K562 (cell line): Measurements from ENCODE around the gene SLC6A13. TPM values are rescaled to one million over a fixed set of nuclear protein-coding genes. Genes with fewer than 3 reads are reported as not detected.

Experiments used
- ATAC-seq: fragments of 200-7000 bp; cut with Tn5 transposase; 3 replicates; pipeline ENCODE4 v1.9.1; 2020; ENCODE audit warnings: moderate library complexity
- BruUV-seq: library from RNA; stranded (reverse); fragments of 400-500 nt; replicated peaks from 2 replicates; lab custom pipeline; 2021; lab: Mats Ljungman, UMichigan
- CTCF ChIA-PET: fragments of 300-600 bp; formaldehyde crosslinking; extraction: SDS; loops from one replicate; lab custom pipeline; 2021; ENCODE audit warnings: low intra/inter-chr PET ratio; lab: Yijun Ruan, JAX
- POLR2A ChIA-PET: fragments of 300-600, 350-650 bp; sonication (Branson Sonifier 250); formaldehyde crosslinking; extraction: SDS; loops from one replicate; lab custom pipeline; 2021; ENCODE audit warnings: antibody characterized with exemption, inconsistent platforms; lab: Yijun Ruan, JAX
- DNase-seq, 4 experiments: peaks; one replicate each; pipeline versions ENCODE4 v3.0.0 to v3.0.0-alpha.2; 2011 to 2018; ENCODE audit warnings: low spot score in 3 of 4, mixed read lengths in 3 of 4; ENCODE audit errors: extremely low read depth in 1 of 4
- FAIRE-seq: peaks from 2 replicates; lab custom pipeline; 2011; peaks lifted over from hg19 to GRCh38; lab: Jason Lieb, UNC
- H2AFZ ChIP-seq: 2 replicates; pipeline ENCODE4 v1.6.0; 2011; ENCODE audit warnings: low read depth, low read length, control low read depth, inconsistent platforms
- H3K27ac ChIP-seq: fragments of 200-600 bp; 3 replicates; pipeline ENCODE4 v1.8.0; 2011; ENCODE audit warnings: low read depth, mild to moderate bottlenecking, control low read depth, inconsistent platforms, low read length, moderate library complexity, mixed read lengths; ENCODE audit errors: extremely low read depth
- H3K27me3 ChIP-seq, 2 experiments: fragments of 300-600 bp in 1 of 2; 2 replicates in 1 of 2; 3 replicates in 1 of 2; pipeline versions ENCODE4 v1.6.0 to v1.8.0; 2011; ENCODE audit warnings: inconsistent platforms in 2 of 2, low read length in 2 of 2, mild to moderate bottlenecking in 1 of 2, mixed read lengths in 1 of 2, moderate library complexity in 1 of 2; ENCODE audit not compliant: control insufficient read depth in 2 of 2, insufficient read depth in 2 of 2
- H3K36me3 ChIP-seq: fragments of 300-600 bp; 3 replicates; pipeline ENCODE4 v1.8.0; 2011; ENCODE audit warnings: mild to moderate bottlenecking, low read length, inconsistent platforms; ENCODE audit not compliant: control insufficient read depth, insufficient read depth
- H3K4me1 ChIP-seq, 2 experiments: fragments of 200-600 bp in 1 of 2; replicated peaks in 1 of 2; 2 replicates in 1 of 2; 3 replicates in 1 of 2; pipeline versions ENCODE4 v1.5.1 to v1.8.0; 2011; ENCODE audit warnings: inconsistent platforms in 2 of 2, low read length in 2 of 2, mild to moderate bottlenecking in 1 of 2, mixed read lengths in 1 of 2, moderate library complexity in 1 of 2; ENCODE audit not compliant: control insufficient read depth in 2 of 2, insufficient read depth in 2 of 2
- H3K4me2 ChIP-seq: 2 replicates; pipeline ENCODE4 v1.6.1; 2011; ENCODE audit warnings: low read length, control low read depth, inconsistent platforms, mixed read lengths; ENCODE audit not compliant: insufficient read depth
- H3K4me3 ChIP-seq: fragments of 200-600 bp; sonication (generic), shearing (Covaris generic); 2 replicates; pipeline ENCODE4 v1.5.1; 2016; ENCODE audit warnings: control low read depth, inconsistent platforms
- H3K79me2 ChIP-seq: fragments of 200-600 bp; 3 replicates; pipeline ENCODE4 v1.8.0; 2011; ENCODE audit warnings: low read length, inconsistent platforms; ENCODE audit not compliant: control insufficient read depth, insufficient read depth
- H3K9ac ChIP-seq, 2 experiments: 2 replicates each; pipeline versions ENCODE4 v1.6.0 to v1.6.1; 2011; ENCODE audit warnings: low read depth in 2 of 2, low read length in 2 of 2, control low read depth in 1 of 2, inconsistent platforms in 1 of 2, mild to moderate bottlenecking in 1 of 2, mixed read lengths in 1 of 2; ENCODE audit not compliant: insufficient read depth in 1 of 2
- H3K9me1 ChIP-seq: one replicate; pipeline ENCODE4 v1.6.0; 2011; ENCODE audit warnings: inconsistent platforms, mild to moderate bottlenecking, low read length, moderate library complexity; ENCODE audit not compliant: control insufficient read depth, insufficient read depth
- H3K9me3 ChIP-seq: replicated peaks from 2 replicates; pipeline ENCODE4 v1.5.1; 2011; ENCODE audit warnings: low read depth, low read length, inconsistent platforms; ENCODE audit not compliant: control insufficient read depth, insufficient read depth
- H4K20me1 ChIP-seq: replicated peaks from 2 replicates; pipeline ENCODE4 v1.6.1; 2011; ENCODE audit warnings: low read length, inconsistent platforms, mixed read lengths; ENCODE audit not compliant: control insufficient read depth, insufficient read depth
- ADNP ChIP-seq: fragments of 200-800 bp; sonication (Bioruptor generic); IDR thresholded peaks from 2 replicates; pipeline ENCODE4 v1.6.1; 2016; ENCODE audit warnings: missing genetic modification characterization, missing compliant biosample characterization
- CBX5 ChIP-seq: IDR thresholded peaks from 2 replicates; pipeline ENCODE4 v1.6.1; 2014; ENCODE audit warnings: low read depth, borderline replicate concordance
- ELF4 ChIP-seq: fragments of 450-650 bp; formaldehyde crosslinking; IDR thresholded peaks from 2 replicates; pipeline ENCODE4 v1.4.0; 2022; ENCODE audit warnings: missing genetic modification characterization
- HDAC1 ChIP-seq, 2 experiments: fragments of 450-650 bp; IDR thresholded peaks; 2 replicates each; pipeline ENCODE4 v1.6.1; 2016 to 2017; ENCODE audit warnings: inconsistent platforms in 1 of 2, mild to moderate bottlenecking in 1 of 2, moderate library complexity in 1 of 2
- HDGF ChIP-seq: fragments of 450-650 bp; IDR thresholded peaks from 2 replicates; pipeline ENCODE4 v1.6.1; 2016
- KAT8 ChIP-seq: fragments of 450-650 bp; IDR thresholded peaks from 2 replicates; pipeline ENCODE4 v1.6.1; 2016; ENCODE audit warnings: low read depth, mild to moderate bottlenecking
- MBD2 ChIP-seq: sonication (generic); IDR thresholded peaks from 2 replicates; pipeline ENCODE4 v1.6.1; 2016; ENCODE audit warnings: low read depth, borderline replicate concordance
- RCOR1 ChIP-seq, 2 experiments: IDR thresholded peaks; 2 replicates each; pipeline ENCODE4 v1.6.1; 2012; ENCODE audit warnings: low read depth in 2 of 2, low read length in 2 of 2, borderline replicate concordance in 1 of 2, improper control_type of control experiment in 1 of 2
- TAF1 ChIP-seq: IDR thresholded peaks from 2 replicates; pipeline ENCODE4 v1.6.1; 2011; ENCODE audit warnings: mild to moderate bottlenecking, low read length, moderate library complexity; ENCODE audit not compliant: insufficient read depth, control insufficient read depth, severe bottlenecking; ENCODE audit errors: extremely low read depth
- ZFPM2 ChIP-seq: fragments of 250-450 bp; sonication (Bioruptor Pico); IDR thresholded peaks from 2 replicates; pipeline ENCODE4 v1.5.1; 2022; ENCODE audit warnings: mild to moderate bottlenecking
- ZNF146 ChIP-seq: IDR thresholded peaks from one replicate; pipeline ENCODE4 v1.6.1; 2018; ENCODE audit warnings: missing compliant biosample characterization; ENCODE audit not compliant: unreplicated experiment
- ZNF217 ChIP-seq: sonication (generic); formaldehyde crosslinking; IDR thresholded peaks from 2 replicates; pipeline ENCODE4 v1.8.0; 2022; ENCODE audit warnings: mild to moderate bottlenecking, missing genetic modification reagents
- ZNF507 ChIP-seq: conservative IDR thresholded peaks from 2 replicates; pipeline ENCODE4 v1.6.1; 2017; ENCODE audit warnings: missing genetic modification characterization, missing compliant biosample characterization
- WGBS: fragments of 100-300 bp; shearing (Covaris generic); methylation state at CpG from one replicate; pipeline ENCODE4 v1.1.6; 2016; ENCODE audit warnings: low coverage, mixed read lengths; ENCODE audit not compliant: insufficient coverage; ENCODE audit errors: missing lambda C conversion rate; 5-methylcytosine and 5-hydroxymethylcytosine counted together
- in situ Hi-C: fragments of 300-500 bp; cut with MboI; formaldehyde crosslinking; loops from 4 replicates; pipeline ENCODE4 v1.15.0; 2018; ENCODE audit warnings: inconsistent platforms, mixed read lengths
- intact Hi-C: fragments of 100-400 bp; cut with micrococcal nuclease; formaldehyde crosslinking; loops from 2 replicates; pipeline ENCODE4 v1.14.2; 2022
- polyA plus RNA-seq, 8 experiments: library from polyadenylated mRNA; depleted of rRNA in 4 of 8; stranded (reverse) in 5 of 8; unstranded in 3 of 8; fragments of >200 nt; fragmentation: Nextera tagmentation in 2 of 8; fragmentation: Illumina TruSeq in 1 of 8; extraction: Ambion mirVana in 2 of 8; extraction: Trizol in 1 of 8; gene quantifications; 2 replicates each; pipeline versions ENCODE4 v1.2.1 to v1.2.3, GENCODE V29; 2011 to 2014; ENCODE audit warnings: inconsistent platforms in 1 of 8, missing spikeins in 1 of 8
- total RNA-seq, 7 experiments: library from RNA; depleted of rRNA in 6 of 7; stranded (reverse); fragments of >200 nt in 6 of 7; fragmentation: Illumina TruSeq in 2 of 7; extraction: Trizol in 2 of 7; gene quantifications; 2 replicates each; pipeline versions ENCODE4 v1.2.1 to v1.2.3, GENCODE V29; 2011 to 2021; ENCODE audit warnings: low replicate concordance in 1 of 7
- TF ChIP-seq, protein P1 (sequence below): fragments of 450-650 bp; IDR thresholded peaks from 2 replicates; pipeline ENCODE4 v1.6.1; 2016; ENCODE audit warnings: low read depth, mild to moderate bottlenecking, moderate library complexity
- TF ChIP-seq, protein P2 (sequence below): sonication (generic); formaldehyde crosslinking; IDR thresholded peaks from 2 replicates; pipeline ENCODE4 v1.8.0; 2022; ENCODE audit warnings: mild to moderate bottlenecking, missing genetic modification reagents
- TF ChIP-seq, protein P3 (sequence below): fragments of 450-650 bp; IDR thresholded peaks from one replicate; pipeline ENCODE4 v1.6.1; 2018; ENCODE audit warnings: mild to moderate bottlenecking, moderate library complexity; ENCODE audit not compliant: partially characterized antibody
- TF ChIP-seq, protein P4 (sequence below): fragments of 250-450 bp; sonication (Bioruptor Pico); IDR thresholded peaks from 2 replicates; pipeline ENCODE4 v1.9.0; 2021; ENCODE audit warnings: mild to moderate bottlenecking

SLC6A13 gene
- total and polyA plus RNA-seq, 9 of the 15 experiments (the other 6 are each of a cell fraction or from before 2014, with no cell fraction given): 0.06 to 0.33 (median 0.22) TPM; not detected in 4

DNA sequence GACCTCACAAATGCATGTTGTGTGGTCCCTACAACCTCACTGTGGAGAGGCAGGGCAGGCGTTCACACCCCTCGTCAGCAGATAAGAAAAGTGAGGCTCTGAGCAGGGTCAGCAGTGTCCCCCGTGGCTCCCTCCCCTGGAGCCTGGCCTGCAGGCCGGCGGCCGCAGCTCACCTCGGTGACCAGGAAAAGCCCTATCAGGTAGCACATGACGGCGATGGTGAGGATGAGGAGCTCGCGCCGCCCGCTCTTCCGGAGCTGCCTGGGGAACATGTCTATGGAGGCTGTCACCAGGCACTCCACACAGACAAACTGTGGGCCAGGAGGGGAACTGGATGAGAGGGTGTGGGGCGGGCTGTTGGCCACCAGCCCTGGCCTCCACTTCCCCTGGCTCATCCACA lies 66.7 kb downstream of the SLC6A13 start:
- Histone ChIP-seq H3K27me3 (peaks cover 9 to 51% of the 10 kb centered on the region in 2 experiments; a peak in 4 of 5 replicates), H3K79me2 (no peaks in the 10 kb centered on the region), H3K4me1 (peaks cover 0 to 2% of the 10 kb centered on the region in 2 experiments; a peak in 3 of 5 replicates), H3K9ac (no peak overlapping the region), H3K36me3 (no peaks in the 10 kb centered on the region), H3K4me3 (no peak overlapping the region), H3K9me1 (no peaks in the 10 kb centered on the region), H3K9me3 (no peaks in the 10 kb centered on the region), H2AFZ (no peak overlapping the region), H3K4me2 (no peak overlapping the region), H3K27ac (no peak overlapping the region), H4K20me1 (peaks cover 4% of the 10 kb centered on the region; the same call in 1 of the 2 replicates)
- no TSS peak for BruUV-seq
- ChIA-PET CTCF (no interaction called here), POLR2A (interaction anchor here (0.6 kb wide), 1 partner anchor 59 kb away, joined by 3 read pairs; no protein-coding TSS in a partner anchor)
- in situ Hi-C loops (no loop called here), intact Hi-C loops (no loop called here)
- ATAC-seq (no peak), DNase-seq (no peak), FAIRE-seq (no peak)
- 0% methylated on average over 2 of the region's 15 CpGs for WGBS
- no peak for TF ChIP-seq HDAC1 (IDR thresholded peaks at IDR 0.05)
- TF ChIP-seq ZNF507 (tag): no peak
- TF ChIP-seq ELF4 (CRISPR knock-in tag): no peak
- no peak for TF ChIP-seq ADNP (tag)
- TF ChIP-seq, protein P1, sequence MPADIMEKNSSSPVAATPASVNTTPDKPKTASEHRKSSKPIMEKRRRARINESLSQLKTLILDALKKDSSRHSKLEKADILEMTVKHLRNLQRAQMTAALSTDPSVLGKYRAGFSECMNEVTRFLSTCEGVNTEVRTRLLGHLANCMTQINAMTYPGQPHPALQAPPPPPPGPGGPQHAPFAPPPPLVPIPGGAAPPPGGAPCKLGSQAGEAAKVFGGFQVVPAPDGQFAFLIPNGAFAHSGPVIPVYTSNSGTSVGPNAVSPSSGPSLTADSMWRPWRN: no peak
- TF ChIP-seq ZFPM2 (CRISPR knock-in tag): no peak
- TF ChIP-seq MBD2: no peak
- TF ChIP-seq, protein P2, sequence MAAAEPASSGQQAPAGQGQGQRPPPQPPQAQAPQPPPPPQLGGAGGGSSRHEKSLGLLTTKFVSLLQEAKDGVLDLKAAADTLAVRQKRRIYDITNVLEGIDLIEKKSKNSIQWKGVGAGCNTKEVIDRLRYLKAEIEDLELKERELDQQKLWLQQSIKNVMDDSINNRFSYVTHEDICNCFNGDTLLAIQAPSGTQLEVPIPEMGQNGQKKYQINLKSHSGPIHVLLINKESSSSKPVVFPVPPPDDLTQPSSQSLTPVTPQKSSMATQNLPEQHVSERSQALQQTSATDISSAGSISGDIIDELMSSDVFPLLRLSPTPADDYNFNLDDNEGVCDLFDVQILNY (CRISPR knock-in tag): no peak
- TF ChIP-seq, protein P3, sequence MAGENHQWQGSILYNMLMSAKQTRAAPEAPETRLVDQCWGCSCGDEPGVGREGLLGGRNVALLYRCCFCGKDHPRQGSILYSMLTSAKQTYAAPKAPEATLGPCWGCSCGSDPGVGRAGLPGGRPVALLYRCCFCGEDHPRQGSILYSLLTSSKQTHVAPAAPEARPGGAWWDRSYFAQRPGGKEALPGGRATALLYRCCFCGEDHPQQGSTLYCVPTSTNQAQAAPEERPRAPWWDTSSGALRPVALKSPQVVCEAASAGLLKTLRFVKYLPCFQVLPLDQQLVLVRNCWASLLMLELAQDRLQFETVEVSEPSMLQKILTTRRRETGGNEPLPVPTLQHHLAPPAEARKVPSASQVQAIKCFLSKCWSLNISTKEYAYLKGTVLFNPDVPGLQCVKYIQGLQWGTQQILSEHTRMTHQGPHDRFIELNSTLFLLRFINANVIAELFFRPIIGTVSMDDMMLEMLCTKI: no peak
- no peak for TF ChIP-seq TAF1
- TF ChIP-seq, protein P4, sequence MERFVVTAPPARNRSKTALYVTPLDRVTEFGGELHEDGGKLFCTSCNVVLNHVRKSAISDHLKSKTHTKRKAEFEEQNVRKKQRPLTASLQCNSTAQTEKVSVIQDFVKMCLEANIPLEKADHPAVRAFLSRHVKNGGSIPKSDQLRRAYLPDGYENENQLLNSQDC (CRISPR knock-in tag): no peak
- no peak for TF ChIP-seq KAT8
- no peak for TF ChIP-seq CBX5
- no peak for TF ChIP-seq ZNF146
- TF ChIP-seq RCOR1 (IDR thresholded peaks at IDR 0.05; ENCODE audit: borderline replicate concordance in 1 of 2, low read depth in 2 of 2, low read length in 2 of 2): no peak
- no peak for TF ChIP-seq HDGF
- TF ChIP-seq ZNF217: no peak
